ENCODE measurements around the gene RABAC1.
A peak's percentile ranks its signal among the peaks of the same experiment; 100 is the strongest.

Gene RABAC1, protein sequence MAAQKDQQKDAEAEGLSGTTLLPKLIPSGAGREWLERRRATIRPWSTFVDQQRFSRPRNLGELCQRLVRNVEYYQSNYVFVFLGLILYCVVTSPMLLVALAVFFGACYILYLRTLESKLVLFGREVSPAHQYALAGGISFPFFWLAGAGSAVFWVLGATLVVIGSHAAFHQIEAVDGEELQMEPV

DNA sequence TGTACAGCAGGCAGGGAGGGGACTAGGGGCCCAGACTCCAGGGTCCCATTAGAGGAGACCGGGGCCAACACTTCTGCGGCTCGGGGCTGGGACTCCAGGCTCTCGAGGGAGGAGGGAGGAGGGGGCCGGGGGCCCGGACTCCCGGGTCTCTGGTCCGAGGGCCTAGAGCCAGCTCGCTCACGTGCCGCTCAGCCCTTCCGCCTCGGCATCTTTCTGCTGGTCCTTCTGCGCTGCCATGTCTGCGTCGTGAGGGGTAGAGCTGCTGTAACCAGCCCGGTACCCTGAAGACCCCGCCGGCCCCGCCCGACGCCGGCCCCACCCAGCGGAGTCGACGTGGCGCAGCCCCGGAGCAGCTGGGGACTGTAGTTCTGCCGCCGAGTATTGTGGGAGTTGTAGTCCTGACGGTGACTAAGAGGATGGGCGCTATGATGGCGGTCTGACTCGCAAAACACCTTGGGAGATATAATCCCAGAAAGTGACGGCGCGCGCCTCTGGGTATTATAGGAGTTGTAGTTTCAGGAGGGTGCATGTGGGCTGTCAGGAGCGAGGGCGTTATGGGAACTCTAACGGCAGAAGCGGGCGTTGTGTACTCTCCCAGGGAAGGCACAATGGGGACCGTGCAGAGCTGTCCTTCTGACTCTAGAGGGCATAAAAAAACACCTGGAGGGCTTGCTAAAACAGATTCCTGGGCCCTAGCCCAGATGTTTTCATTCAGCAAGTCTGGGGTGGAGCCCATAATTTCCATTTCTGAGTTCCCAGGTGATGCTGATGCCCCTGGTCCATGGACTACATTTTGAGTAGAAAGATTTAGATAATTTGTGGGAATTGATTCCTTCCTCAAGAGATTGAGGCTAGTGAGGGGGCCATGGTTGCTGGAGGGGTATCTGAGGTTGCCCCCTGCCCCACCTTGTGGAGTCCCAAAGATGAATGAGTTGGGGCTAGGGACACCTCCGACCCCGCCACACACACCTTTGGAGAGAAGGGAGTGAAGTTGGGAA is at the start of gene RABAC1:
RABAC1 (minus strand) TSS at position 266 of the 998 bp plus-strand sequence; CDS start at position 237, 29 bp downstream.
- peak; percentile 62 for DNase-seq (ENCODE audit: low read depth)
- TF ChIP-seq, protein P1, sequence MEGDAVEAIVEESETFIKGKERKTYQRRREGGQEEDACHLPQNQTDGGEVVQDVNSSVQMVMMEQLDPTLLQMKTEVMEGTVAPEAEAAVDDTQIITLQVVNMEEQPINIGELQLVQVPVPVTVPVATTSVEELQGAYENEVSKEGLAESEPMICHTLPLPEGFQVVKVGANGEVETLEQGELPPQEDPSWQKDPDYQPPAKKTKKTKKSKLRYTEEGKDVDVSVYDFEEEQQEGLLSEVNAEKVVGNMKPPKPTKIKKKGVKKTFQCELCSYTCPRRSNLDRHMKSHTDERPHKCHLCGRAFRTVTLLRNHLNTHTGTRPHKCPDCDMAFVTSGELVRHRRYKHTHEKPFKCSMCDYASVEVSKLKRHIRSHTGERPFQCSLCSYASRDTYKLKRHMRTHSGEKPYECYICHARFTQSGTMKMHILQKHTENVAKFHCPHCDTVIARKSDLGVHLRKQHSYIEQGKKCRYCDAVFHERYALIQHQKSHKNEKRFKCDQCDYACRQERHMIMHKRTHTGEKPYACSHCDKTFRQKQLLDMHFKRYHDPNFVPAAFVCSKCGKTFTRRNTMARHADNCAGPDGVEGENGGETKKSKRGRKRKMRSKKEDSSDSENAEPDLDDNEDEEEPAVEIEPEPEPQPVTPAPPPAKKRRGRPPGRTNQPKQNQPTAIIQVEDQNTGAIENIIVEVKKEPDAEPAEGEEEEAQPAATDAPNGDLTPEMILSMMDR (IDR thresholded peaks at IDR 0.05; ENCODE audit: control insufficient read depth, insufficient read depth, low read depth, low read length, missing control alignments), result no peak
- peak within 1 kb of the TSS; percentile 94 for H3K4me3 ChIP-seq (ENCODE audit: control insufficient read depth, low read depth, low read length)

DNA sequence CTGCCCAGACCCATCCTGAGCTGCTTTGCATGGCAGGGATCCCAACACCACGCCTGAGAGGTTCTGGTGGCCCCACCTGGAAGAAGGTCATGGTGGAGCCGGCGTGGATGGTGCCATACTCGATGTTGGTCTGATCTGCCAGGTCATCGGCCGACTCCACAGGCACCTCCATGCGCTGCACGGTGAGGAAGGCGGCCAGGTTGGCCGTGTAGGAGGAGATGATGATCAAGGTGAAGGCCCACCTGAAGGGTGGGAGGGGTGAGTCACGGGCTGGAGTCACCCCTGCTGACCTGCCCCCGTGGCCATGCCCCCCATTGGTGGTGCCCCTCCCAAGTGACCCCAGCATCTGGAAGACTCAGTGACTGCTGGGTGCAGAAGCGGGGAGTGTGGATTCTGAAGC is 47.4 kb upstream of the RABAC1 start:
- no peak for DNase-seq (ENCODE audit: low read depth)
- TF ChIP-seq, protein P1 (IDR thresholded peaks at IDR 0.05; ENCODE audit: control insufficient read depth, insufficient read depth, low read depth, low read length, missing control alignments), result no peak
- no peak overlapping the region for H3K4me3 ChIP-seq (ENCODE audit: control insufficient read depth, low read depth, low read length)

DNA sequence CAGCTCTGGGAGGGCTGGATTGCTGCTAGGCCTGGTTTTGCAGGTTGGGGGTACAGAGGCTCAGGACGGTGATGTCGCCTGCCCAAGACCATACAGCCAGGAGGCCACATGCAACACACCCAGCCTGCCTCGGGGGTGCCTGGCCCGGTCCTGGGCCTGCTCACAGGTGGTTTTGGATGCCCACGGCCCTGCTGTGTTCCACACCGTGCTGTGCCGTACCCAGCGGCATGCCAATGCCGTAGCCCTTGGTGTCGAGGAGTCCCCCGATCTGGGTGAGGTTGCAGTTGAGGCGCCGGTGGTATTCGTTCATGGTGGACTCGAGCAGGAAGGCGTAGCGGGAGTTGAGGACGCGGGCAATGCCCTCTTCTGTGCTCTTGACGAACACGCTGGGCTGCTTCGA is 46.4 kb upstream of the RABAC1 start:
- TF ChIP-seq, protein P1 (IDR thresholded peaks at IDR 0.05; ENCODE audit: control insufficient read depth, insufficient read depth, low read depth, low read length, missing control alignments), result no peak
- DNase-seq (ENCODE audit: low read depth), result no peak
- no peak overlapping the region for H3K4me3 ChIP-seq (ENCODE audit: control insufficient read depth, low read depth, low read length)

DNA sequence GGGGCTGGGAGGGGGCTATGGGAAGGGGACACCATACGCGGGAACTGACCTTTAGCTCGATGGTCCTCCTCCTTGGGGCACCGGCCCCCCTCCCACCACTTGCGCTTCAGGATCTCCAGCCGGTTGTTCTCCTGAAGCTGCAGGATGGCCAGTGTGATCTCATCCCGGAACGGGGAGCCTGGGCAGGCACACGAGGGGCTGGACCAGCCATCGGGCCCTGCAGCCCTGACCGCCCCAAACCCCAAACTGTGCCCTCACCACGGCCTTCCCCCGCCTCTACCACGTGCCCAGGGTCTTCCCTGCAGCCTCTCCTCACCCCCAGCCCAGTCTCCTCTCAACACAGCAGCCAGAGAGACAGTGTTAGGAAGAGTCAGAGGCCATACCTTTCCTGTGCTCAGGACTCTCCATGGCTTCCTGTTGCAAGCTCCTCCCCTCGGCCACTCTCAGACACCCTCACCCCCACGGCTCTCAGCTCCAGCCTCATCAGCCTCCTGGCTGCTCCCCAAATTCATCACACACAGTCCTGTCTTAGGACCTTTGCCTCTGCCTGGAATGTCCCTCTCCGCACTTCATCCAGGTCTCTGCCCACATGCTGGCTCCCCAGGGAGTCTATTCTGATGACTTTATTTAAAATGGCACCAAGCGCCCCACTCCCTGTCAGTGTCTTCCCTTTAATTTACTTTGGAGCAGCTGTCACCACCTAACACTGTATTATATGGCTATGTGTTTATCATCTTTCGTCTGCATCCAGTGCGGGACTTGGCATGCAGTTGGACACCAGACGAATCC is 44.6 kb upstream of the RABAC1 start:
- H3K4me3 ChIP-seq (ENCODE audit: control insufficient read depth, low read depth, low read length), result no peak overlapping the region
- TF ChIP-seq, protein P1 (IDR thresholded peaks at IDR 0.05; ENCODE audit: control insufficient read depth, insufficient read depth, low read depth, low read length, missing control alignments), result no peak
- no peak for DNase-seq (ENCODE audit: low read depth)

DNA sequence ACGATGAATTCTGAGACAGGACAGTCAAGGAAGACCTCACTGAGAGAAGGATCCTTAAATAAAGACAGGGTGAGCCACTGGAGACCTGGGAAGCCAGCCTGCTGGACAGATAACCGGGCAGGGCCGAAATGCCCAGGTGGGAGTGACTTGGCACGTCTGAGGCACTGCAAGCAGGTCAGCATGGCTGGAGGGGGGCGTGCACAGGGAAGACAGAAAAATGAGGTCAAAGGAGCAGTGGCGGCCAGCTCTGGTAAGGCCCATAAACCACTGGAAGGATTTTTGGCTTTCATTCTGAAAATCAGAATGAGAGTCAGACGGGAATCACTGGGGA is 40.7 kb upstream of the RABAC1 start:
- H3K4me3 ChIP-seq (ENCODE audit: control insufficient read depth, low read depth, low read length), result no peak overlapping the region
- TF ChIP-seq, protein P1 (IDR thresholded peaks at IDR 0.05; ENCODE audit: control insufficient read depth, insufficient read depth, low read depth, low read length, missing control alignments), result no peak
- DNase-seq (ENCODE audit: low read depth), result no peak
